ENCODE results near the gene MDN1.

MDN1 gene

DNA sequence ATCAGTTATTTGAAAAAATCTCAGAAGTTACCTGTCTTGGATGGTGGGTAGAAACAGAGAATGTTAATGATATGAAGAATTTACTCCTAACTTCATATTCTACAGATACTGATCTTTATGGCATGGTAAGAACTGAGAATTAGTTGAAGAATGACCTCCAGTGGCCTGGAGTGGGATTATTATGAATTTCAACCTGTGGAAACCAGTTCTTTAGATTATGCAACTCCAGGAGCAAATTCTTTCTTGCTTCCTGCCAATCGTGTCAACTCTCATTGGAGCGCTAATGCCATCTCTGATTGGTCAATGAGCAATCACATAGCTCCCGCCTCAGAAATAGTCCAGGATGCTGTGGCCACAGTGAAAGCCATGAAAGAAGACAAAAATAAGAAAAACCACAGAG, 221.6 kb downstream of the MDN1 start:
- no peak for DNase-seq (ENCODE audit: low read depth)

DNA sequence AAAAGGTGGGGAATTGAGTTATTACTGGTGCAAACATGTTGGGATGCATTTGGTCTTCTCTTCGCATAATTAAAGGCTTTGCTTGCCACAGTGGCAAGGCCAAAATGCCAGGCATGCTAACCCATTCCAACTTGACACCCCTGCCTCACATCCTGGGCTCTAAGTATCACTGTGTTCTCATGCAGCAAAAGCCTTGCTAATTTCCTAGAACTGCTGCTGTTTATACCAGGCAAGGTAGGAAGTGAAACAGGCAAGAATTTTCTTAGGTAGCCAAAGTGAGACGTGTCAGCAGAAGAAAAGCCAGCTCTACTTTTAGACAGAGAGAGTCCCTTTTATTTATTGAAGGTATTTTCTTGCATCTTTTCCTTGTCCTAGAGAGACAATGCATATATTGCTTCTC, 222.2 kb downstream of the MDN1 start:
- no peak for DNase-seq (ENCODE audit: low read depth)

DNA sequence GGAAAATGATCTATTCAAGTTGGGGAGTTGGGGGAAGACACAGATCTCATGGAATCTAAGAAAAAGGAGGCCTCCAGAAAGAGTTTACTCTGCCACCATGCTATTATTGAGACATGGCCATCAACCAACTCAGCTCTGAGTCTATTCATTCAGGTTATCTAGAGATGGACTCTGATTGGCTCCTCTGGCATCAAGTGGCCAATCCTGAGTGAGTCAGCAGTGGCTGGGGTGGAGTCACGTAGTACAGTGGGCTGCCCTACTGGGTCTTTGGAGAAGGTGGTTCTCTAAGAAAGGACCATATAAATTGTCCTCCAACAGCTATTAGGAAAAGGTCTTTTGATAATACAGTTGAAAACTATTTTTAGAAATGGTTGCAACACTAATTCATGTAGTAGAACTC, 223.1 kb downstream of the MDN1 start:
- DNase-seq (ENCODE audit: low read depth) = no peak

DNA sequence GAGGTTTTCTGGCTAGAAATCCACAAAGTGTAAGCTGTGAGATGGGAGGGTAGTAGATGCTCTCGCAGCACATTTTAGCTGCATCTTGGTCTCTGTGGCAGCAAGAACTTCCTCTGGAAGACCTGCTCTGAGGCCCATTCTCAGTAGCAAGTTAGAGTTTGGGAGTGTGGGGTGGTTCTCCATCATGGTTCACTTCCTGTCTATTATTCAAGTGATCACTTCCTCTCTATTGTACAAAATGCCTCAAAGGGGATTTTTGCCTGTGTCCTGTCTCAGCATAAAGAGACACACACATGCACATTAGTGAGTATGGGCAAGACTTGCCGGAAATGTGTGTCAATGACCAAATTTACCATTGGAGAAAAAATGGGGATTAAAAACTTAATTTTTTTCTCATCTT, 223.5 kb downstream of the MDN1 start:
- no peak for DNase-seq (ENCODE audit: low read depth)

Data from stimulated activated CD8-positive, alpha-beta memory T cell treated with anti-CD3 and anti-CD28 coated beads, Interleukin-12 subunit alpha, Interleukin-12 subunit beta, amount 100 ng/mL, for 1 hour (primary cell).